ENCODE measurements around the gene DDAH1.

DNA sequence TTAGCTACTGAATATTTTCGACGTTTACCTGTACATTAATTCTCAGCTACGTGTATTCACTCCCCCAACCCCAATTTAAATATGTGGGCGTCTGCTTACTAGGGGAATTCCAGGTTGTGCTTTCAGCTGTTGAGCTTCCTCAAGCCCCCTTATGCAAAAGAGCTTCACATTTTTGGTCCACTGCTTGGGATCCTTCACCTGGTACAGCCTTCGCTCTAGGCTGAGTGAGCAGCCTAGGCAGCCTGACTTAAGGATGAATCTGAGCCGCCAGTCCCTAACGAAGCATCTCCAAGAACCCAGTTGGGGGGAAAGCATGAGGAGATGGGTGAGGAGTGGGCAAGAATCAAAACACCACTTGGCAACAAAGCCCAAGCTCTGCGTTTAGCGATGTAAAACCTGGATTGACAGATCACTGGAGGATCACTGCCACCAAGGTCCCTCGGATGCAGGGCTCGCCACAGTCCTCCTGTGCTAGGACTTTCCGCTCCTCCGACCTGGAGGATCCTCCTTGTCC is 189.2 kb downstream of the DDAH1 start:
- TF ChIP-seq POLR2A (IDR thresholded peaks at IDR 0.05; ENCODE audit: low read depth, low read length) (peak; percentile 77), POLR2AphosphoS5 (IDR thresholded peaks at IDR 0.05; ENCODE audit: low read depth, low read length) (peak; percentile 70), POU2F2 (IDR thresholded peaks at IDR 0.05; ENCODE audit: low read depth, low read length) (peak; percentile 91; the same call in 1 of the 2 replicates), TAF1 (IDR thresholded peaks at IDR 0.05; ENCODE audit: low read depth, low read length) (peak; percentile 28; the same call in 1 of the 2 replicates), PAX5 (IDR thresholded peaks at IDR 0.05; ENCODE audit: insufficient read depth, low read length, severe bottlenecking) (no peak)

Measured in GM12891 (cell line).